ENCODE measurements around the gene PON3. TPM values are rescaled to one million over a fixed set of nuclear protein-coding genes. Genes with fewer than 3 reads are reported as not detected.

Gene PON3
- total RNA-seq, 4 donors from 2014 or later: 0.31 to 2.3 (median 0.59) TPM; not detected in 1

- no peak for TF ChIP-seq CTCF (IDR thresholded peaks at IDR 0.05)
- no peak for TF ChIP-seq POLR2AphosphoS5 (IDR thresholded peaks at IDR 0.05)
- TF ChIP-seq POLR2A (IDR thresholded peaks at IDR 0.05): no peak
- Histone ChIP-seq H3K36me3 (no peaks in the 10 kb centered on the region), H3K27ac (no peak overlapping the region), H3K9me3 (no peaks in the 10 kb centered on the region), H3K4me3 (no peak overlapping the region), H3K27me3 (no peaks in the 10 kb centered on the region), H3K4me1 (no peaks in the 10 kb centered on the region)
- no peak for ATAC-seq
Observed at GRCh38 chr7:95335093-95335492, 61.1 kb downstream of the PON3 start.

GRCh38 chr7:95334447-95334846 is 61.7 kb downstream of the PON3 start:
- TF ChIP-seq POLR2AphosphoS5 (IDR thresholded peaks at IDR 0.05): no peak
- no peak for TF ChIP-seq EP300 (IDR thresholded peaks at IDR 0.05)
- no peak for ATAC-seq
- Histone ChIP-seq H3K4me1 (no peaks in the 10 kb centered on the region), H3K27ac (no peak overlapping the region), H3K36me3 (no peaks in the 10 kb centered on the region), H3K4me3 (no peak overlapping the region), H3K27me3 (no peaks in the 10 kb centered on the region), H3K9me3 (no peaks in the 10 kb centered on the region)

- Histone ChIP-seq H3K27me3 (peaks cover under 1% of the 10 kb centered on the region), H3K27ac (no peak overlapping the region), H3K4me1 (no peaks in the 10 kb centered on the region), H3K9me3 (no peaks in the 10 kb centered on the region), H3K36me3 (no peaks in the 10 kb centered on the region), H3K4me3 (peak overlapping the region; percentile 30 to 32)
- ATAC-seq: no peak
- 95 to 100% methylated on average over 1 of the region's 1 CpG for WGBS, 2 donors (ENCODE audit: low coverage in 1 of 2)
- no peak for TF ChIP-seq POLR2A (IDR thresholded peaks at IDR 0.05)
- no peak for TF ChIP-seq CTCF (IDR thresholded peaks at IDR 0.05)
- TF ChIP-seq EP300 (IDR thresholded peaks at IDR 0.05): no peak
- no peak for TF ChIP-seq POLR2AphosphoS5 (IDR thresholded peaks at IDR 0.05)
Observed at GRCh38 chr7:95330961-95331337, 65.2 kb downstream of the PON3 start.

DNA sequence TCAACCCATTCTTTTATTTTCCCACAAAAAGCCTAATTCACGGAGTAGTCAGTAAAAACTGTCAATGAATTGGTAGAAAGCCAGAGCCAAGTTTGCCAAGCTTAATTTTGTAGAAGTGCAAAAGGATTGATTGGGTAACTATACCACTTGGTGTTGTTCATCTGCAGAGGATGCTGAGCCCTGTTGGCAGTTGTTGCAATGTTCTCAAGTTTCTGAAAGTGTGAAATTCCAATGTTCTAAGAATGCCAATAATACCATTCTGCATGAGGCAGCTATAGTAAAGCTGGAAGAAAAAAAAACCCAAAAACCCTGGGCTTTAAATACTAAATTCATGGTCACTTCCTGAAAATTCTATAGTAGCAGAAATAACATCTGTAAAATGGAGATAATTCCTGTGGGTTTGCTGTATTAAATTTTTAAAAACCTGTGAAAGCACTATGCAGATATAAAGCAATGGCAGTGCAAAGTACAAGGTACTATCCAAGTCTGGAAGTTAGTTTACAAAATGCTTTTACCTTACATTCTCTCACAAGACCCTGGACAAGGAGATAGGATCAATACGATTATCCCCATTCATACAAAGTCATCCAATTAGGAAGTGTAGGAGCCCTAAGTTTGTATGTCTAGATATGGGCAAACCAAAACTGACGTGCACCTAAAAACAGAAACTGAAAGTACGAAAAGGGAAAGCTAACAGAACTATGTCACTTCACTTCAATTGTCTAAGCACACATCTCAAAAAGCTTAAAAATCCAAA is 65.8 kb downstream of the PON3 start:
- no peak for ATAC-seq
- Histone ChIP-seq H3K9me3 (no peaks in the 10 kb centered on the region), H3K4me1 (no peaks in the 10 kb centered on the region), H3K27me3 (peaks cover 7% of the 10 kb centered on the region), H3K36me3 (no peaks in the 10 kb centered on the region), H3K27ac (no peak overlapping the region), H3K4me3 (peak overlapping the region; percentile 30 to 32)
- TF ChIP-seq EP300 (IDR thresholded peaks at IDR 0.05) (no peak), CTCF (IDR thresholded peaks at IDR 0.05) (no peak), POLR2AphosphoS5 (IDR thresholded peaks at IDR 0.05) (no peak), POLR2A (IDR thresholded peaks at IDR 0.05) (no peak)
- WGBS, 2 donors (ENCODE audit: low coverage in 1 of 2): 33 to 34% methylated on average over 4 of the region's 4 CpGs

DNA sequence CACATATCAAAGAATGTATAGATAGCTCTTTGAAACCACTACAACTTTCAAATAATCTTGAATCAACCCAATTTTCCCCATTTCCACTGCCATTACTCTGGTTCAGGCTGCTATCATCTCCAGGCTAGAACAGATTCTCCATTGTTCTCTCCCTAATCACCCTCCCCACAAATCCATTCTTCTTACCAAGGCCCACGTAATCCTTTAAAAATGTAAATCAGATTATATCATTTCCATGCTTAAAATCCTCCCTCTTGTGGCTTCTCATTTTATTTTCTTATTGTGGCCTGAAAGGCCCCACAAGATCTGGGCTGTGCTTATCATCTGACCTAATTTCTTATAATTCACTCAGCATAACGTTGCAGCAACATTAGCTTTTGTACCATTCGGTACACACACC is 68.8 kb downstream of the PON3 start:
- 76 to 83% methylated on average over 3 of the region's 3 CpGs for WGBS, 2 donors (ENCODE audit: low coverage in 1 of 2)
- H3K9me3 ChIP-seq: no peaks in the 10 kb centered on the region
- no peak for TF ChIP-seq CTCF (IDR thresholded peaks at IDR 0.05)
- no peak for TF ChIP-seq POLR2AphosphoS5 (IDR thresholded peaks at IDR 0.05)
- no peak for TF ChIP-seq EP300 (IDR thresholded peaks at IDR 0.05)
- no peak for TF ChIP-seq POLR2A (IDR thresholded peaks at IDR 0.05)

More for the DNA sequence above, 68.8 kb downstream of the PON3 start:
- H3K27ac ChIP-seq: no peak overlapping the region
- H3K27me3 ChIP-seq: peaks cover 25% of the 10 kb centered on the region
- ATAC-seq: no peak
- no peaks in the 10 kb centered on the region for H3K36me3 ChIP-seq
- no peak overlapping the region for H3K4me3 ChIP-seq
- no peaks in the 10 kb centered on the region for H3K4me1 ChIP-seq

Measured in gastroesophageal sphincter (tissue), 4 donors.